ENCODE results near the gene BABAM2. TPM values are rescaled to one million over a fixed set of nuclear protein-coding genes. Genes with fewer than 3 reads are reported as not detected.

BABAM2 gene
- total and polyA plus RNA-seq, 9 of the 15 experiments (the other 6 are each of a cell fraction or from before 2014, with no cell fraction given), result 10.9 to 37.4 (median 25.6) TPM

GRCh38 chr2:28332696-28333095 is 442.2 kb downstream of the BABAM2 start (continued):
- TF ChIP-seq MCM2 (IDR thresholded peaks at IDR 0.05; ENCODE audit: low read depth) (no peak), TAF1 (IDR thresholded peaks at IDR 0.05; ENCODE audit: control insufficient read depth, extremely low read depth, insufficient read depth, low read length, severe bottlenecking) (no peak), ZFP30 (CRISPR knock-in tag; IDR thresholded peaks at IDR 0.05; ENCODE audit: borderline replicate concordance) (no peak), KHSRP (IDR thresholded peaks at IDR 0.05) (no peak), PREB (CRISPR knock-in tag; IDR thresholded peaks at IDR 0.05) (no peak), ZC3H8 (IDR thresholded peaks at IDR 0.05) (no peak), ZNF551 (CRISPR knock-in tag; IDR thresholded peaks at IDR 0.05) (no peak), ZNF311 (CRISPR knock-in tag; IDR thresholded peaks at IDR 0.05) (no peak), FOS (IDR thresholded peaks at IDR 0.05; ENCODE audit: extremely low read depth, insufficient read length) (no peak), ZNF280A (IDR thresholded peaks at IDR 0.05; ENCODE audit: low read depth, partially characterized antibody) (no peak), NCOA6 (IDR thresholded peaks at IDR 0.05) (no peak), AFF4 (CRISPR knock-in tag; IDR thresholded peaks at IDR 0.05) (no peak), NR2F6 (CRISPR knock-in tag; IDR thresholded peaks at IDR 0.05) (no peak), ZNF165 (CRISPR knock-in tag; IDR thresholded peaks at IDR 0.05; ENCODE audit: borderline replicate concordance) (no peak), ZNF766 (CRISPR knock-in tag; conservative IDR thresholded peaks at IDR 0.05) (no peak)
- TF ChIP-seq, protein P1, sequence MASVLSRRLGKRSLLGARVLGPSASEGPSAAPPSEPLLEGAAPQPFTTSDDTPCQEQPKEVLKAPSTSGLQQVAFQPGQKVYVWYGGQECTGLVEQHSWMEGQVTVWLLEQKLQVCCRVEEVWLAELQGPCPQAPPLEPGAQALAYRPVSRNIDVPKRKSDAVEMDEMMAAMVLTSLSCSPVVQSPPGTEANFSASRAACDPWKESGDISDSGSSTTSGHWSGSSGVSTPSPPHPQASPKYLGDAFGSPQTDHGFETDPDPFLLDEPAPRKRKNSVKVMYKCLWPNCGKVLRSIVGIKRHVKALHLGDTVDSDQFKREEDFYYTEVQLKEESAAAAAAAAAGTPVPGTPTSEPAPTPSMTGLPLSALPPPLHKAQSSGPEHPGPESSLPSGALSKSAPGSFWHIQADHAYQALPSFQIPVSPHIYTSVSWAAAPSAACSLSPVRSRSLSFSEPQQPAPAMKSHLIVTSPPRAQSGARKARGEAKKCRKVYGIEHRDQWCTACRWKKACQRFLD (CRISPR knock-in tag; IDR thresholded peaks at IDR 0.05), result no peak
